ENCODE measurements around the gene SELL. TPM values are rescaled to one million over a fixed set of nuclear protein-coding genes. Genes with fewer than 3 reads are reported as not detected.
"Not testable (repeated sequence)": the region's sequence is repeated elsewhere in the genome, so short reads cannot be mapped to it uniquely, and the experiment has no call there.

Gene SELL
- total RNA-seq, 1 donor from 2014 or later = 2.5 TPM

DNA sequence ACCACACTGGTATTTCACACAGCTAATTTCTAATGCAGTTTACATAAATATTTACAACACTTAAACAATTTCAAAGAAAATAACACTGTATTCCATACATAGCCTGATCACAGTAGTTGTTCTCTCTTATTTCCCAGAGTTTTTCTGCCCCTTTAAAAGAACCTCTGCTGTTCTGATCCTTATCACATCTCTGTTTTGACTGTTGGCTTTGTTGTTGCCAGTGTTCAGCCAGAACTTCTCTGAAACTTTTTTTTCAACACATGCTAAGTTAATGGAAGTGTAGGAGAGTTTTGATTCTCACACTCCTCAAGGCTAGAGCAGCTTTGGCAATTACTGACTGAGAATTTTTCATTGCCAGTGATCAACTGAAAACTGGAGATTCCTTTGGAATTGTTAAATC lies 11.4 kb upstream of the SELL start:
- peak overlapping the region; percentile 95 for H3K27ac Mint-ChIP-seq
- H3K27me3 Mint-ChIP-seq (ENCODE audit: low read depth) = no peaks in the 10 kb centered on the region
- no peak for DNase-seq (ENCODE audit: low spot score in 2 of 2, unreplicated experiment in 2 of 2)
- peaks cover 42% of the 10 kb centered on the region for H3K4me1 Mint-ChIP-seq
- peaks cover 21% of the 10 kb centered on the region for H3K9me3 Mint-ChIP-seq
- H3K36me3 Mint-ChIP-seq = peaks cover 12% of the 10 kb centered on the region
- no peak overlapping the region for H3K4me3 Mint-ChIP-seq
- TF ChIP-seq, protein P1, sequence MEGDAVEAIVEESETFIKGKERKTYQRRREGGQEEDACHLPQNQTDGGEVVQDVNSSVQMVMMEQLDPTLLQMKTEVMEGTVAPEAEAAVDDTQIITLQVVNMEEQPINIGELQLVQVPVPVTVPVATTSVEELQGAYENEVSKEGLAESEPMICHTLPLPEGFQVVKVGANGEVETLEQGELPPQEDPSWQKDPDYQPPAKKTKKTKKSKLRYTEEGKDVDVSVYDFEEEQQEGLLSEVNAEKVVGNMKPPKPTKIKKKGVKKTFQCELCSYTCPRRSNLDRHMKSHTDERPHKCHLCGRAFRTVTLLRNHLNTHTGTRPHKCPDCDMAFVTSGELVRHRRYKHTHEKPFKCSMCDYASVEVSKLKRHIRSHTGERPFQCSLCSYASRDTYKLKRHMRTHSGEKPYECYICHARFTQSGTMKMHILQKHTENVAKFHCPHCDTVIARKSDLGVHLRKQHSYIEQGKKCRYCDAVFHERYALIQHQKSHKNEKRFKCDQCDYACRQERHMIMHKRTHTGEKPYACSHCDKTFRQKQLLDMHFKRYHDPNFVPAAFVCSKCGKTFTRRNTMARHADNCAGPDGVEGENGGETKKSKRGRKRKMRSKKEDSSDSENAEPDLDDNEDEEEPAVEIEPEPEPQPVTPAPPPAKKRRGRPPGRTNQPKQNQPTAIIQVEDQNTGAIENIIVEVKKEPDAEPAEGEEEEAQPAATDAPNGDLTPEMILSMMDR (IDR thresholded peaks at IDR 0.05; ENCODE audit: unreplicated experiment) = no peak

DNA sequence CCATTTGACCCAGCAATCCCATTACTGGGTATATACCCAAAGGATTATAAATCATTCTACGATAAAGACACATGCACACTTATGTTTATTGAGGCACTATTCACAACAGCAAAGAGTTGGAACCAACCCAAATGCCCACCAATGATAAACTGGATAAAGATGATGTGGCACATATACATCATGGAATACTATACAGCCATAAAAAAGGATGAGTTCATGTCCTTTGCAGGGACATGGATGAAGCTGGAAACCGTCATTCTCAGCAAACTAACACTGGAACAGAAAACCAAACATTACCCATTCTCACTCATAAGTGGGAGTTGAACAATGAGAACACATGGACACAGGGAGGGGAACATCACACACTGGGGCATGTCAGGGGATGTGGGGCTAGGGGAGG lies 3.7 kb upstream of the SELL start:
- not testable (repeated sequence) for H3K4me1 Mint-ChIP-seq; H3K27me3 Mint-ChIP-seq (ENCODE audit: low read depth); H3K4me3 Mint-ChIP-seq; H3K27ac Mint-ChIP-seq; DNase-seq (ENCODE audit: low spot score in 2 of 2, unreplicated experiment in 2 of 2)
- Mint-ChIP-seq H3K9me3 (peaks cover 56% of the 10 kb centered on the region), H3K36me3 (peaks cover 18% of the 10 kb centered on the region)

DNA sequence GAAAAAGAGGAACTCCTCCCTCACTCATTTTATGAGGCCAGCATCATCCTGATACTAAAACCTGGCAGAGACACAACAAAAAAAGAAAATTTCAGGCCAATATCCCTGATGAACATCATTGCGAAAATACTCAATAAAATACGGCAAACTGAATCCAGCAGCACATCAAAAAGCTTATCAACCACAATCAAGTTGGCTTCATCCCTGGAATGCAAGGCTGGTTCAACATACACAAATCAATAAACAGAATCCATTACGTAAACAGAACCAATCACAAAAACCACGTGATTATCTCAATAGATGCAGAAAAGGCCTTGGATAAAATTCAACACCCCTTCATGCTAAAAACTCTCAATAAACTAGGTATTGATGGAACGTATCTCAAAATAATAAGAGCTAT lies 1.7 kb upstream of the SELL start:
- H3K27me3 Mint-ChIP-seq (ENCODE audit: low read depth); H3K4me1 Mint-ChIP-seq; H3K4me3 Mint-ChIP-seq; H3K27ac Mint-ChIP-seq; DNase-seq (ENCODE audit: low spot score in 2 of 2, unreplicated experiment in 2 of 2): not testable (repeated sequence)
- peaks cover 11% of the 10 kb centered on the region for H3K36me3 Mint-ChIP-seq
- H3K9me3 Mint-ChIP-seq = peaks cover 44% of the 10 kb centered on the region

DNA sequence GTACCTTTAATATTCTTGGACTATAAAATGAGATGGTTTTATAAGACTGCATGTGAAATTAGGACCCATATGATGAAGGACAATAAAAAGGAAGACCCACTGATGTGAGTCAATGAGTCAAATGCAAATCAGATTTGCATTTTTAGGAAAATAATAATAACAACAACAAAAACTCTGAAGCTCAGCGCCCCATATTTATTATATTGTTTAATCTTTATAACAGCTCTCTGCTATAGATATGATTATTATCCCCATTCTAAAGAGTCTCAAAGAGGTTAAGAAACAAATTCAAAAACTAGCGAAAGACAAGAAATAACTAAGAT lies 850 bp upstream of the SELL start:
- Mint-ChIP-seq H3K36me3 (peaks cover 11% of the 10 kb centered on the region), H3K4me1 (peaks cover 8% of the 10 kb centered on the region), H3K4me3 (no peak overlapping the region), H3K9me3 (peaks cover 36% of the 10 kb centered on the region), H3K27me3 (ENCODE audit: low read depth) (no peaks in the 10 kb centered on the region), H3K27ac (no peak overlapping the region)
- TF ChIP-seq, protein P1 (IDR thresholded peaks at IDR 0.05; ENCODE audit: unreplicated experiment) = no peak
- no peak for DNase-seq (ENCODE audit: low spot score in 2 of 2, unreplicated experiment in 2 of 2)

DNA sequence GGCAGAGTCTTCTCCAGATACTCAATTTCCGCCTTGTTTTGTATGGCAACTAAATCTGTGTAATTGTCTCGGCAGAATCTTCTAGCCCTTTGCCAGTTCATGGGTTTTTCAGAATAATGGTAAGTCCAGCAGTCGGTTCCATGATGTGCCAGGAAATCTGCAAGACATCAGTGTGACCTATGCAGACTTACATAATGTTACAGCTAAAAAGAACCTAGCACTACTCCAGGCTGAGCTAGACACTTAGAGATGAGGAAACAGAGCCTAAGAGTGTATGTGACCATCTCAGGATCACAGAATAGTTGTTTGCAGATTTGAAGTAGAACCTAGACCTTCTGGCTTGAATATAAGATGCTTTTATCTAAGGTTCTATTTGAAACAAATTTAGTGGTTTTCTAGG lies 2.8 kb downstream of the SELL start:
- TF ChIP-seq, protein P1 (IDR thresholded peaks at IDR 0.05; ENCODE audit: unreplicated experiment) = no peak
- H3K27ac Mint-ChIP-seq = no peak overlapping the region
- peaks cover 3% of the 10 kb centered on the region for H3K36me3 Mint-ChIP-seq
- no peak for DNase-seq (ENCODE audit: low spot score in 2 of 2, unreplicated experiment in 2 of 2)
- H3K4me3 Mint-ChIP-seq = no peak overlapping the region
- H3K27me3 Mint-ChIP-seq (ENCODE audit: low read depth) = no peaks in the 10 kb centered on the region
- H3K9me3 Mint-ChIP-seq = peaks cover 14% of the 10 kb centered on the region
- H3K4me1 Mint-ChIP-seq = peaks cover 8% of the 10 kb centered on the region

DNA sequence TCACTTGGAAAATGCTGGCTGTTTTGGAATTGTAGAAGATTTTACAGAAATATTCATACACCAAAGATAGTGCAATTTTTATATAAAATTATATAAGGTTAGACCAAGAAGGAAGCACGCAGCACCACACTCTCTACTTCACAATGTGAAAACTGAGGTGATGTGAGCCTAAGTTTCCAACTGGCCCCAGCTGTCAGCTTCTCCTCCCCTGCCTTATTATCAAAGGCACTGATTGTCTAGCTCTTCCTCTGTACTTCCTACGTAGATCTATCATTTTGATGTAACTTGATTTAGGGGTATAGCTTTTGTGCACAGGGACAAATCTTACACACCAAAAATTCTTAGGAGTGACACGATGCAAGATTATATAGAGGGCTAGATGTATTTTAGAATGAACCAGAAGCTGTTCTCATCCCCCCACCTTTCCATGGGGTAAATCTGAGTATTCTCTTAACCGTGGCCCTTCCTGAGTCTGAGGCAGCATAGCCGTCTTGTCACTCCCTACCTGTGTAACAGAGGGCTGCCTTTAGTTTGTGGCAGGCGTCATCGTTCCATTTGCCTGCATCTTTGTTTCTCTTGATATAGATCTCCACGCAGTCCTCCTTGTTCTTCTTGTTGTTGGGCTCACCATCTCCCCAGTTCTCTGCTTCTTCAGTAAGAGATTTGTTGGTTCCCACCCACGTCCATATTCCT lies 3.4 kb downstream of the SELL start:
- H3K9me3 Mint-ChIP-seq = peaks cover 8% of the 10 kb centered on the region
- H3K4me1 Mint-ChIP-seq = peaks cover 8% of the 10 kb centered on the region
- H3K27me3 Mint-ChIP-seq (ENCODE audit: low read depth) = no peaks in the 10 kb centered on the region

More for the DNA sequence above, 3.4 kb downstream of the SELL start:
- H3K36me3 Mint-ChIP-seq = no peaks in the 10 kb centered on the region
- TF ChIP-seq, protein P1 (IDR thresholded peaks at IDR 0.05; ENCODE audit: unreplicated experiment) = no peak
- no peak overlapping the region for H3K27ac Mint-ChIP-seq
- no peak for DNase-seq (ENCODE audit: low spot score in 2 of 2, unreplicated experiment in 2 of 2)
- no peak overlapping the region for H3K4me3 Mint-ChIP-seq
